Suprapubic skin (tissue), 4 donors: ENCODE measurements around the gene PNPLA2.

ENCODE experiments used
- POLR2A ChIP-seq, 2 donors: fragments of 450-650 bp; IDR thresholded peaks; one replicate each; pipeline ENCODE4 v1.6.1; 2017; ENCODE audit warnings: antibody characterized with exemption in 2 of 2, mild to moderate bottlenecking in 2 of 2, moderate library complexity in 2 of 2
- POLR2AphosphoS5 ChIP-seq, 3 donors: sonication (generic); formaldehyde crosslinking; IDR thresholded peaks; one replicate each; pipeline ENCODE4 v1.6.1; 2017; ENCODE audit warnings: antibody characterized with exemption in 3 of 3
- TF ChIP-seq, protein P1 (sequence below), 2 donors: fragments of 200-600 bp in 1 of 2; fragments of 450-650 bp in 1 of 2; sonication (generic) in 1 of 2; IDR thresholded peaks; one replicate each; pipeline ENCODE4 v1.5.1; 2016 to 2019; ENCODE audit warnings: antibody characterized with exemption in 2 of 2, mild to moderate bottlenecking in 1 of 2, moderate library complexity in 1 of 2

GRCh38 chr11:863023-863909, 44.6 kb downstream of the PNPLA2 start:
- no peak for TF ChIP-seq POLR2A (IDR thresholded peaks at IDR 0.05)
- TF ChIP-seq, protein P1, sequence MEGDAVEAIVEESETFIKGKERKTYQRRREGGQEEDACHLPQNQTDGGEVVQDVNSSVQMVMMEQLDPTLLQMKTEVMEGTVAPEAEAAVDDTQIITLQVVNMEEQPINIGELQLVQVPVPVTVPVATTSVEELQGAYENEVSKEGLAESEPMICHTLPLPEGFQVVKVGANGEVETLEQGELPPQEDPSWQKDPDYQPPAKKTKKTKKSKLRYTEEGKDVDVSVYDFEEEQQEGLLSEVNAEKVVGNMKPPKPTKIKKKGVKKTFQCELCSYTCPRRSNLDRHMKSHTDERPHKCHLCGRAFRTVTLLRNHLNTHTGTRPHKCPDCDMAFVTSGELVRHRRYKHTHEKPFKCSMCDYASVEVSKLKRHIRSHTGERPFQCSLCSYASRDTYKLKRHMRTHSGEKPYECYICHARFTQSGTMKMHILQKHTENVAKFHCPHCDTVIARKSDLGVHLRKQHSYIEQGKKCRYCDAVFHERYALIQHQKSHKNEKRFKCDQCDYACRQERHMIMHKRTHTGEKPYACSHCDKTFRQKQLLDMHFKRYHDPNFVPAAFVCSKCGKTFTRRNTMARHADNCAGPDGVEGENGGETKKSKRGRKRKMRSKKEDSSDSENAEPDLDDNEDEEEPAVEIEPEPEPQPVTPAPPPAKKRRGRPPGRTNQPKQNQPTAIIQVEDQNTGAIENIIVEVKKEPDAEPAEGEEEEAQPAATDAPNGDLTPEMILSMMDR (IDR thresholded peaks at IDR 0.05): no peak
- no peak for TF ChIP-seq POLR2AphosphoS5 (IDR thresholded peaks at IDR 0.05)
